Measurements from ENCODE around the gene RASGEF1C.

RASGEF1C gene

GRCh38 chr5:180179442-180180420, 29.3 kb downstream of the RASGEF1C start:
- no peak for DNase-seq (ENCODE audit: low spot score)

DNA sequence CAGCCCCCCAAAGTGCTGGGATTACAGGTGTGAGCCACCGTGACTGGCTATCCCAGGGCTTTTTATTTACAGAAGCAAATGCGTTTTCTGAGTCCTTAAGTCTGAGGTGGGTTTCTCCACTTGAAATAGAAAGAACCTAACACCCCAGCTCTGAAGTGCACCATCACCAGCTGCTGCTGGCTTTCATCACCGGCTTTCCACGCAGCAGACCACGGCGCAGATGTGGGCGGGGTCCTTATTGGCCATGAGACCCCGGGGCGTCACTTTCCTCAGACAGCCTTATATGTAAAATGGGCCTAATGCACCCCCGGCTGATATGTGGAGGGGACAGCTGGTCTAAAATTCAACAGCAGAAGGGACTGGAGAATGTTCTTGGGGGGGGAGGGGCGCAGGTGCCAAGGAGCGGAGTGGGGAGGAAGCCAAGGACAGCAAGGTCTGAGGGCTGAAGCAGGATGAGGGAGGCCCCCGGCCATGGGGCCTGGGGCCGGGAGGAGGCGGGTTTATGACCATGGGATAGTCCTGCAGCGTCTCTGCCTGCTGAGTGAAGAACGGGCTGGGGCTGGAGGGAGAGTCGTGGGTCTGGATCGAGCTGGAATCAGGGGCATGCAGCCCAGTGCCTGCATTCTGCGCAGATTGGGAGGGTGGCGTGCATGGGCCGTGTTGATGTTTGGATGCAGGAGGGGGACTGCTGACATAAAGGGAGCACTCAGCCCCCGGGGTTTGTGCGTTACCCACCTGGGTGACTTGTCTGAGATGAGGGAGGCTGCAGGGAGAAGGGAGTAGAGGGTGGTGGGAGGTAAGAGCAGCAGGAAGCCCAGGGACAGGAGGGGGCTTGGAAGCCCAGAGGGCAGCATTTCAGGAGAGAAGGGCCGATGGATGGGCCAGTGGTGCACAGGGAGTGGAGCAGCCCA, 30.2 kb downstream of the RASGEF1C start:
- no peak for DNase-seq (ENCODE audit: low spot score)

DNA sequence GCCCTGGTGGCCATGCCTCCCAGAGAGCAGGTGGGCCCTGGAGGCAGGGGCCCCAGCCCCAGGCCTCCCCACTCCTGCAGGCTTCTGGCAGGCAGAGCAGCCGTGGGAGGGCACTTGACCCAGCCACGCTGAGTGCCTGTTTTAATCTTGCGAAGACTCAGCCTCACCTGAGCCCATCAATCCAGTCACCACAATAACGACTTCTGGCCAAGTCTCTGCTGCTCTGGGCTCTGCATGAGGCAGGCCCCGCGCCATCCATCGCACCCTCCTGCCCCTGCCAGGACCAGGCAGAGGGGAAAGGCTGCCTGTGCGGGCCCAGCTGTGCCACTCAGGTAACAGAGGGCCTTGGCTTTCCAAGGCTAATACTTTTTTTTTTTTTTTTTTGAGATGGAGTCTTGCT, 32.8 kb downstream of the RASGEF1C start:
- no peak for DNase-seq (ENCODE audit: low spot score)

- no peak for DNase-seq (ENCODE audit: low spot score)
Measured at GRCh38 chr5:180175015-180175431, 34.0 kb downstream of the RASGEF1C start.

DNA sequence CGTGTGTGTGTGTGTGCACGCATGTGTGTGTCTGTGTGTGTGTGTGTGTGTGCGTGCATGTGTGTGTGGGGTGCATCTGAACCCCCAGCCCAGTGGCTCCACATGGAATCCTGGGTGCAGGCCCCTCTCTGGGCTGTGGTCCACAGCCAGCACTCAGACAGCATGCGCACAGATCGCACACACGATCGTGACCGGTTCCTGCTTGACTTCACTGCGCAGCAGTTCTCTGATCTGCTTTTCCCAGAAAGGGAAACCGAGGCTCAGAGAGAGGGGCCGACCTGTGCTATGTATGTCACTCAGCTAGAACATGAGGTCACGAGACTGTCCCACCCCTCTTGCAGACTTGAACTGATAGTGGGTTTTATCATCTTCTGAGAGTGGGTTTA, 34.4 kb downstream of the RASGEF1C start:
- no peak for DNase-seq (ENCODE audit: low spot score)

DNA sequence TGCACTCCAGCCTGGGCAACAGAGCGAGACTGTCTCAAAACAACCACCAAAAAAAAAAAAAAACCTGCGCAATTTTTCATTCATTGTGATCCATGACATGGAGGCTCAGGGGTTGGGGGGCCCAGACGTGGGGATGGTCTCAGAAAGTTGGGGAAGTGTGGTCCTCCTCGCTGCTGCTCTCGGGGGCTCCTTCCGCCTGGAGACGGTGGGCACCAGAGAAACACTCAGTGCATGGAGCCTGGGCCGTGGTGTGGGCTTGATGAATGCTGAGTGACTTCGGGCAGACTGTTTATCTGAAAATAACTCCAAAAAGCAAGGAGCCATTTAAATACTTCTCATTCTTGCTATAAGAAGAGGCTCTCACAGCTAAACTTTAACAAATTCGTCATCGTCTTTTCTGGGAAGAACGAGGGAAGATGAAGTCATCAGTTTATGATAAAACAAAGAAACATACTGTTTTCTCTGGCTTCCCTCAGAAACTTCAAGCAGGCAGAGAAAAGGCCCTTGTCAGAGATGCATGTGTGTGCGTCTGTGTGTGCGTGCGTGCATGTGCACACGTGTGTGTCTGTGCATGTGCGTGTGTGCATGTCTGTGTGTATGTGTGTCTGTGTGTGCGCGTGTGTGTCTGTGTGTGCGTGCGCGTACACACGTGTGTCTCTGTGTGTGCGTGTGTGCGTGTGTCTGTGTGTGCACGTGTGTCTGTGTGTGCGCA, 35.0 kb downstream of the RASGEF1C start:
- no peak for DNase-seq (ENCODE audit: low spot score)

DNA sequence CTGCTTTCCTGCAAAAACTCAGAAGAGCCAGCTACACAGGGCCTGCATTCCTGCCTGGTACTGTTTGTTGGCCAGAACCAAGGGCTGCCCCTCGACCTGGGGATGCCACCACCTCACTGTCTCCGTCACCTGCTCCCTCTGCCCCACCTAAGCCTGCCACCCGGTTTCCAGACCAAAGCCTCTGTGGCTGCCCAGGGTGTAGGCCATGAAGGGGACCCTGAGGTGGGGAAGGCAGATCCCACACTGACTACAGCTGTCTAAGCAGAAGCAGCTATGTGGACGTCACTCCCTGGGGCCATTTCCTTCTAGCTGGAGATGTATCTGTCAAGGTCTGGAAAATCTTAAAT, 35.8 kb downstream of the RASGEF1C start:
- no peak for DNase-seq (ENCODE audit: low spot score)

- DNase-seq (ENCODE audit: low spot score) = no peak
Measured at GRCh38 chr5:180172447-180173197, 36.4 kb downstream of the RASGEF1C start.

DNA sequence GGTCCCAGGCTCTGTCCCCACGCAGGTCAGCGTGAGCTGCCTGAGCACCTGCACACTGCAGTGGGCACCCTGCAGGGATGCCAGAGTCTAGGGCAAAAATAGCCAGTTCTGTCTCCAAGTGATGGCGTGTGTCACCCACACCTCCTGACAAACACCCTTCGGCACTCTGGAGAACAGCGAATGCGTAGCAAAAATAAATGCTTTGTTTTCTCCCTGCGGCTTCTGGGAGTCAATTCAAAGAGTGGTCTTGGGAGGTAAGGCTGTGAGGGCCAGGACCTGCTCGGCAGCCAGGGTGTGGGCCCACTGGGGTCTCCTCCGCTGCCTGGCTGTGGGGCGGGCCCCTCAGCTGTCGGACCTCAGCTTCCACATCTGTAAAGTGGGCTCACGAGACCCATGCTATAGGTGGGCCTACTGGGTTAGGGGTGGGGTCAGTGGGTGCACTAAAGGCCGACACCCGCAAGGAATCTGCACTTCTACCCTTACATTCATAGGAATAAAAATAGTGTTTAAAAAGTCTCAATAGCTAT, 37.4 kb downstream of the RASGEF1C start:
- no peak for DNase-seq (ENCODE audit: low spot score)

- DNase-seq (ENCODE audit: low spot score) = no peak
Measured at GRCh38 chr5:180170810-180171567, 38.0 kb downstream of the RASGEF1C start.

- no peak for DNase-seq (ENCODE audit: low spot score)
Measured at GRCh38 chr5:180170106-180170809, 38.8 kb downstream of the RASGEF1C start.

- no peak for DNase-seq (ENCODE audit: low spot score)
Measured at GRCh38 chr5:180169248-180170105, 39.5 kb downstream of the RASGEF1C start.

- DNase-seq (ENCODE audit: low spot score) = no peak
Measured at GRCh38 chr5:180168758-180169157, 40.3 kb downstream of the RASGEF1C start.

DNA sequence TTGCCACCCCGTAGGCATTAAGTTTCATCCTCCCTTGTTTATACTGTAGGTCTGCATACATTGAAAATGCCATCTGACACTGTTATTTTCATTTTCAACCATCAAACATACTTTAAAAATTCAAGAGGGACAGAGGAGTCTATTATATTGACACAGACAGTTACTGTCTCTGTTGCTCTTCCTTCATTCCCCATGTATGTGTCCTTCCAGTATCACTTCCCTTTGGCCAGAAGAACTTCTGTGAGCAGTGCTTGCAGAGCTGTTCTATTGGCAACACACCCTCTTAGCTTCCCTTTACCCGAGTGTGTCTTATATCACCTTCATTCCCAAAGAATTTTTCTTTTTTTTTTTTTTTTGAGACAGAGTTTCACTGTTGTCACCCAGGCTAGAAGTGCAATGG, 42.8 kb downstream of the RASGEF1C start:
- DNase-seq (ENCODE audit: low spot score) = no peak

- no peak for DNase-seq (ENCODE audit: low spot score)
Measured at GRCh38 chr5:180162304-180162661, 46.7 kb downstream of the RASGEF1C start.

- no peak for DNase-seq (ENCODE audit: low spot score)
Measured at GRCh38 chr5:180161420-180162303, 47.3 kb downstream of the RASGEF1C start.

DNA sequence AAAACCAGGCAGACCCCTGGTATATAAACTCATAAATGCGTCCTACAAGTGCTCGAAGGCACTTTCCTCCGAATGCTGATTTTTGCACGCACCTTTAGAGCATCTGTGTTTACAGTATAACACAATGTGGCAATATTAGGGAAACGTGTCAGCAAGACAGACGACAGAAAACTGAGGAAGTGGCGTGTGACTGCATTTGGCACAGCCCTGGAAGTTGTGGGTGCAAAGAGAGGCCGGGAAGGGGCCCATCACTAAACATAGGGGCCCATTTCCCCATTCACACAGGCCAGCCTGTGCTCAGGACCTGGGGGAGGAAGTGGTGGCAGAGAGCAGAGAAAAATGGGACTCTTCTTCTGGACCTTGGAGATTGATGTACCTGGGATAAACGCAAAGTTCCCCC, 48.2 kb downstream of the RASGEF1C start:
- DNase-seq (ENCODE audit: low spot score) = no peak

- no peak for DNase-seq (ENCODE audit: low spot score)
Measured at GRCh38 chr5:180160215-180160614, 48.8 kb downstream of the RASGEF1C start.
